Uterus (tissue), 2 donors: ENCODE measurements around the gene CDCA3.

Experiments
- CTCF ChIP-seq, 4 experiments: fragments of 200-600 bp in 2 of 4; fragments of 450-650 bp in 2 of 4; sonication (generic) in 2 of 4; IDR thresholded peaks; one replicate each; pipeline ENCODE4 v1.5.1; 2016 to 2019; ENCODE audit warnings: antibody characterized with exemption in 4 of 4, mild to moderate bottlenecking in 2 of 4, moderate library complexity in 1 of 4
- POLR2A ChIP-seq, 2 donors: fragments of 450-650 bp; IDR thresholded peaks; one replicate each; pipeline ENCODE4 v1.6.1; 2016; ENCODE audit warnings: antibody characterized with exemption in 2 of 2, mild to moderate bottlenecking in 1 of 2, moderate library complexity in 1 of 2

GRCh38 chr12:6845395-6845794, 5.7 kb downstream of the CDCA3 start:
- TF ChIP-seq CTCF (IDR thresholded peaks at IDR 0.05): no peak
- TF ChIP-seq POLR2A (IDR thresholded peaks at IDR 0.05): no peak
